NCI-H1694 treated with DMSO at 0.1 percent for 48 hours (cell line): ENCODE measurements around the gene ARRB2.
"Not testable (repeated sequence)": the region's sequence is repeated elsewhere in the genome, so short reads cannot be mapped to it uniquely, and the experiment has no call there.

Source experiments
- DNase-seq: peaks from one replicate; lab custom pipeline; 2025; lab: John Stamatoyannopoulos, UW

ARRB2 gene

DNA sequence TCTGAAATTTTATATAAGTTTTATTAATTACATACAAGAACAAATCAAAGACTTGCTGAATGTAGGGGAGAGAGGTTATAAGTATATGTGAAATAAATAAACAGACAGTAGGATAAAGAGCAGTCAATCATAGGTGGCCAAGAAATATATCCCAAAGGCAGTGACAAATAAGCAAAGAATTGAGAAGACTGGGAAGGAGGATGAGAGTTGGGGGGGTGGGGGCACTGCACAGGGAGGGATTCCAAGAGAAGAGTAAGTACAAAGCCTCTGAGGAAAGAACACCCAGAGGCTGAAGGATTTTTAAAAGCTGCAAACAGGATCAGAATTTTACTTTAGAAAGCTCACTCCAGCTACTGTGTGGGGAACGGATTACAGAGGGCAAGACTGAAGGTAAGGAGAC lies 9.3 kb upstream of the ARRB2 start:
- no peak for DNase-seq

DNA sequence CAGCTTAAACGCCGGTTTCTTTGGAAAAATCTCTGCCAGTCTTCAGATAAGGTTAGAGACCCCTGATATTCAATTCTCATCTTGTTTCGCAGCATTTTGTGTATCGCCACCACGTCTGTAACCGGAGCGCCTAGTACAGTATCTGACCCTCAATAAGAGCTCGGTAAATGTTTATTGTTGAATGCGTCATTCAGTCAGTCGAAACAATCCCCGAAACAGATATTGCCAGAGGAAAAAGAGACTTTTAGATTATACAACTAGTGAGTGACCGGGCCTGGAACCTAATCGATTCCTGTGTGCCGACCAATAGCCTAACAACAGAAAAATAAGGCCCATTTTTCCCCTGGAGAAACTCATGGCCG lies 7.1 kb upstream of the ARRB2 start:
- no peak for DNase-seq

DNA sequence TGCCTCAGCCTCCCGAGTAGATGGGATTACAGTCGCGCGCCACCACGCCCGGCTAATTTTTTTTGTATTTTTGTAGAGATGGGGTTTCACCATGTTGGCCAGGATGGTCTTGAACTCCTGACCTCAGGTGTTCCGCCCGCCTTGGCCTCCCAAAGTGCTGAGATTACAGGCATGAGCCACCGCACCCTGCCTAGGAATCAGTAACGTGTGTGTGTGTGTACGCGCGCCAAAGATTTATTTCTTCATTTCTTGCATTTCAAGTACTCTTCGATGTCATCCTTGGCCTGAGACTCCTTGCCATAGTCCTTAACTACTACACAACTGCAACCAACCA lies 5.9 kb upstream of the ARRB2 start:
- not testable (repeated sequence) for DNase-seq

DNA sequence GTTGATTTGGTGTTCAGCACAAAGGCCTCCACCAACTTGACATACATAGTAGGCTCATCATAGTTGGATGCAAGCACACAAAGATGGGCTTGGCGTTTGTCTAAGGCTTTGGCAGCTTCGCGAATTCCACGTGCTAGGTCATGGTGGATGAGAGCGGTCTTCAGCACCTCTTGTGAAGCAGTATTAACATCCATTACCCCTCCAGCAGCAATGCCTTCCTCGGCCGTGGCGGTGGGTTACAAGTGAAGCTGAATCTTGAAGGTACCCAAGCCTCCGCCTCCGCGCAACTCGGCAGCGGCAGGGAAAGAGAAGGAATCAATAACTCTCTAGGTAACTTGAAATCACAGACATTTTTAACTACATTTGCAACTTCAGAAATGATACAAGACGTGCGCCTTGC lies 5.4 kb upstream of the ARRB2 start:
- DNase-seq: no peak

DNA sequence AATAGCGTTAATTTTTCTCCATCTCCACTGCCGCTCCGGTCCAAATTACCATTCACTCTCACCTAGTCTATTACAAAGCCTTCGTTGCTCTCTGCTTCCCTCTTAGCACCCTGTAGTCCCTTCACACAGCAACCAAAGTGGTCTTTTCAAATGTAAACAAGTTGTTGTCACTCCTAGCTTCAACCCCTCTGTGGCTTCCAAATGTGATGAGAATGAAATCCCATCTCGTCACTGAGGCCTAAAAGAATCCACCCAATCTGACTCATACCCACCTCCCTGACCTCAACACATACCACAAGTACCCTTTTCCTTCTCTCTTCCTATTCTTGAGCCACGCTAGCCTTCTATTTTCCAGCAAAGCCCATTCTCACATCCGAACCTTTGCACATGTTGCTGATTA lies 4.3 kb upstream of the ARRB2 start:
- DNase-seq: no peak

GRCh38 chr17:4708436-4708835 lies 2.0 kb upstream of the ARRB2 start:
- no peak for DNase-seq

DNA sequence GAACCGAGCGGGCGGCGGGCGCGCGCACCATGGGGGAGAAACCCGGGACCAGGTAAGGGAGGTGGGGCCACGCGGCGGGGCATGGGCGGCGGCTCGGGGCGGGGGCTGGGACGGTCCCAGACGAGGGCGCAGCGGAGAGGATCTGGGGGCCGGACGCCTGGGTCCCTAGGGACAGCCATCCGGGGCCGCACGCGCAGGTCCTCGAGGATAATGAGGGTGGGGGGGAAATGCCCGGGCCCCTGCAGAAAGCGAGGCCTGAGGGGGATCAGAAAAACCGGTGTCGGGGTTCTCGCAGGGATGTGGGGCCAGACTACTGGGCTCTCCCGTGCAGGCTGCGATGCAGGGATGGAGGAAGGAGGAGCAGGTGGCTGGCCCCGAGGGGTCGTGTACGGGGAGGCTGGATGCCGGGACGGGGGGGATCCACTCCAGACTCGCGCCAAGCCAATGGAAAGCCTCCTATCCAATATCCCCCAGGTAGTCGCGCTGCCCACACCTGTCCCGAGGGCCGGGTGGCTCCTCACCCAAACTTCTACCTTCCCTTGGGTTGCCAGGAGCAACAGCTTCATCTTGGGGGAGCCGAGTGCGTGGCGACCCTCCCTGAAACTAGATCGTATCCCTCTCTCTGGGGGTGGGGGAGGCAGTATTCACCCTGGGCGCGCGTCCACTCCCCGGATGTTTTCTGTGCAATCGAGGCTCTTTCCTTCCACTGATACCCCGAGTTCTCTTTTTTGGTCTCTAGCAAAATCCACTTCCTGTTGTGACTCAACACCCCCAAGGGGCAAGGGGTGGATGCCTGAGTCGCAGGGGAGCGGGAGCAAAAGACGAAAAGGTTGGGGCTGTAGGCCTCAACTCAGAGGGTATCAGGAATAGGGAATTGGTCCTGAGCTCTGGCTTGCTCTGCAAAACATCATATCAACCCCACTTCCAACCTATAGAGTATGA lies 532 bp downstream of the ARRB2 start:
- no peak for DNase-seq

DNA sequence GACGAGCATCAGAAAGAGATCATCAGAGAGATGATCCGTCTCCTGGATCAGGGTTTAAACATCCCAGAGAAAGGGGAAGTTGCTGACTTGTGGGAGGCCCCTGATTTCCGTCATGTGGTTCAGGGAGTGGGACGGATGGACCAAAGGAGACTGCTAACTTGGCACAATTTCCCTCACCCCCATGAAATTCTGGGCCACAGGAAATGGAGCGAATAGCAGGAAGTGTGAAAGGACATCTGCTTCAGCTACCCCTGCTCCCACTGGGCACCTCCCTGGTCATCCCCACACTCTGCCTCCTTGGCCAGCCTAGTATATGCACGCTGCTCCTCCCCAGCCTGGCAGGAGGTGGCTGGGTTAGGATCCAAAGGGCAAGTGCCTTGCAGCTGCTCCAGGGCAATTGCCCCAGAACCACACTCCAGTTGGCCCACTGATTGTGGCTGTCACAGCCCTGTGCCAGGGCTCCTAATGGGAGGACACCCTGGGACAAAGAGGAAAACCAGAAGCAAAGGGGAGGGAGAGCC lies 1.3 kb downstream of the ARRB2 start:
- peak; percentile 8 for DNase-seq

GRCh38 chr17:4712526-4712925 lies 2.1 kb downstream of the ARRB2 start:
- no peak for DNase-seq

GRCh38 chr17:4714340-4715062 lies 4.1 kb downstream of the ARRB2 start:
- DNase-seq: not testable (repeated sequence)

- DNase-seq: no peak
These were observed 4.8 kb downstream of the ARRB2 start for GRCh38 chr17:4715063-4715744.

DNA sequence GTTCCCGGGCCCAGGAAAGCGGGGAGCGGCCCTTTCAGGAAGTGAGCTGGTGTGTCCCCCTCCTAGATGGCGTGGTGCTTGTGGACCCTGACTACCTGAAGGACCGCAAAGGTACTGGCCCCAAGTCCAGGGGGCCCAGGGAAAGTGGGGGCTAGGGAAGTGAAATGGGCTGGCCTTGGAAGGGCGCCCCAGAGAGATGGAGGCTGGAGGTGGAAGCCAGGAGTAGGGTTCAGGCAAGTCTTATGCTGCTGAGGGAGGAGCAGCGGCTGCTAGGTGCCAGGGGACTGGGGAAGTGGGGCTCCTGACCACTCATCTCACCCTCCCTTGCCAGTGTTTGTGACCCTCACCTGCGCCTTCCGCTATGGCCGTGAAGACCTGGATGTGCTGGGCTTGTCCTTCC lies 5.6 kb downstream of the ARRB2 start:
- no peak for DNase-seq

- no peak for DNase-seq
These were observed 7.4 kb downstream of the ARRB2 start for GRCh38 chr17:4717791-4718190.

- no peak for DNase-seq
These were observed 7.8 kb downstream of the ARRB2 start for GRCh38 chr17:4718276-4718675.

- DNase-seq: no peak
These were observed 8.7 kb downstream of the ARRB2 start for GRCh38 chr17:4719146-4719545.

DNA sequence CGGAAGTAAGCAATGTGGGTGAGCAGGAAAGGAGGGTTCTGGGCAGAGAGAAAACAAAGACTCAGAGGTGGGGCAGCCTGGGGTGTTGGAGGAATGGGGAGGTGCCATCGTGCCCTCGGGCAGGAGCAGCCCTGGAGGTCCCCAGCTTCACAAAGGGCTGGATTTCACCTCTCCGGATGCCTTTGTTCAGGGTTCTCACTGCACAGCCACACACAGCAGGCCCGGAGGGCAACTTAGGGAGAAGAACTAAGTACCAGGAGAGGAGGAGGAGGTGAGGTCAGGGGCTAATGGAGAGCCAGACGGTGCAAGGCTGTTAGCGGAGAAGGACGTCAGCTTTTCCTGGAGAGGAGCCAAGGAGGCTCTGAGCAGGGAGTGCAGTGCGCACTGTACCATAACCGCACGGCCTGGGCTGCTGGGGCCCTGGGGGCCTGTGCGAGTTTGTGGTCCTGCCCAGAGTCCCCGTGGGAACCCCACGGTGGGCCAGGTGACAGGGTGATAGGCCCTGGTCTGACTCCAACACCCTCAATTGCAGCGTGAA lies 9.3 kb downstream of the ARRB2 start:
- DNase-seq: peak; percentile 62

DNA sequence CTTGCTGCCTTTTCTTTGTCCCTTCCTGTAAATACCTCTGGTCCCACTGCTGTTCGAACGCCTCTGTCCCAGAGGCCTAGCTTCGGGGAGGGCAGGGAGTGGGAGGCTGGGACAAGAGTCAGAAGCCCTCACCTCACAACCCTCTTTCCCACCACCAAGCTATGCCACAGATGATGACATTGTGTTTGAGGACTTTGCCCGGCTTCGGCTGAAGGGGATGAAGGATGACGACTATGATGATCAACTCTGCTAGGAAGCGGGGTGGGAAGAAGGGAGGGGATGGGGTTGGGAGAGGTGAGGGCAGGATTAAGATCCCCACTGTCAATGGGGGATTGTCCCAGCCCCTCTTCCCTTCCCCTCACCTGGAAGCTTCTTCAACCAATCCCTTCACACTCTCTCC lies 10.4 kb downstream of the ARRB2 start:
- DNase-seq: no peak

- peak; percentile 64 for DNase-seq
These were observed 11.0 kb downstream of the ARRB2 start for GRCh38 chr17:4721203-4722135.

- DNase-seq: no peak
These were observed 12.3 kb downstream of the ARRB2 start for GRCh38 chr17:4722678-4723240.

GRCh38 chr17:4724650-4725049 lies 14.2 kb downstream of the ARRB2 start:
- DNase-seq: no peak
